GM18499 (cell line): ENCODE data around the gene KIF1A.

Source experiments
- ATAC-seq: cut with Tn5 transposase; IDR thresholded peaks from one replicate; pipeline ENCODE4 v1.9.1; 2021; ENCODE audit warnings: moderate number of reproducible peaks; ENCODE audit not compliant: insufficient read depth, unreplicated experiment

KIF1A gene

GRCh38 chr2:240724431-240724830 is 95.6 kb downstream of the KIF1A start:
- no peak for ATAC-seq

- ATAC-seq, result no peak
These were observed 96.2 kb downstream of the KIF1A start for GRCh38 chr2:240723851-240724250.

- ATAC-seq, result no peak
These were observed 97.0 kb downstream of the KIF1A start for GRCh38 chr2:240722796-240723735.

DNA sequence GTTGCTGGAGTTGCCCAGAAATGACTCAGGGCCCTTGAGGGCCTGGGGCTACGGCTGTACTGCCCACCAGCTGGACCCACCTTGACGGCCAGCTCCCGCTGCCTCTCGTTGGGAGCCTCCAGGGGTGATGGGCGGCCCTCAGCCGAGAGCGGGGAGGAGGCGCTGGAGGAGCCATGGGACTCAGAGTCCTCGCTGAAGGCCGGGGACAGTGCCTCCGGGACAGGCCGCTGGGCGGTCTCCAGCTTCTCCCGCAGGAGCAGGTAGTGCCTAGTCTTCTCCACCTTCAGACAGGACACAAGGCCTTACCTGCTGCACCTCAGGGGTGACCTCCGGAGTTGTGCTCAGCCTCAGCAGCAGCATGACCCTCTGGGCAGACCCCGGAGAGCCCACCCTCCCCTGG is 97.6 kb downstream of the KIF1A start:
- ATAC-seq, result no peak

DNA sequence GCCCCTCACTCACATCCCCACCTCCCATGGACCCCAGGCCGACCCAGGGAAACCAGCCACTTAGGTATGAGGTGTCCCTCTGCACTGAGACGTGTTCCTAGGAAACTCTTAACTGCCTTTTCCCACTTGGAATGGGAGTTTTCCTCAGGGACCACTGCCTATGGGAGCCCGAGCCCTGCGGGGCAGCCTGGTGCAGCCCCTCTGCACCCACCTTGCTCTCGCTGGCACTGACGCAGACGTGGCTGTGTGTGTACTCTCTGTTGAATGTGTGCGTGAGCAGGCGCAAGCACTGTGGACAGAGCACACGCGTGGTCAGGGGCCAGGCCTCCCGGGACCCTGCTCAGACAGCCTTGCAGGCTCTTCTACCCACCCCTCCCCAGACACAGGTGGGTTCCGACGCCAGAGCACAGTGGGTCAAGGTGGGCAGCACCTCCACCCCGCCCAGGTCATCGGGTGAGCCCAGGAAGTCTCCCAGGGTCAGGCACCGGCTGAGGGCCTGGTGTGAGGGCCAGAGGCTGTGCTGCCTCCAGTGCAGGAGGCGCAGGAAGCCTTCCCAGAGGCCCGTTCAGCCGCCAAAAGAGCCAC is 98.3 kb downstream of the KIF1A start:
- no peak for ATAC-seq

DNA sequence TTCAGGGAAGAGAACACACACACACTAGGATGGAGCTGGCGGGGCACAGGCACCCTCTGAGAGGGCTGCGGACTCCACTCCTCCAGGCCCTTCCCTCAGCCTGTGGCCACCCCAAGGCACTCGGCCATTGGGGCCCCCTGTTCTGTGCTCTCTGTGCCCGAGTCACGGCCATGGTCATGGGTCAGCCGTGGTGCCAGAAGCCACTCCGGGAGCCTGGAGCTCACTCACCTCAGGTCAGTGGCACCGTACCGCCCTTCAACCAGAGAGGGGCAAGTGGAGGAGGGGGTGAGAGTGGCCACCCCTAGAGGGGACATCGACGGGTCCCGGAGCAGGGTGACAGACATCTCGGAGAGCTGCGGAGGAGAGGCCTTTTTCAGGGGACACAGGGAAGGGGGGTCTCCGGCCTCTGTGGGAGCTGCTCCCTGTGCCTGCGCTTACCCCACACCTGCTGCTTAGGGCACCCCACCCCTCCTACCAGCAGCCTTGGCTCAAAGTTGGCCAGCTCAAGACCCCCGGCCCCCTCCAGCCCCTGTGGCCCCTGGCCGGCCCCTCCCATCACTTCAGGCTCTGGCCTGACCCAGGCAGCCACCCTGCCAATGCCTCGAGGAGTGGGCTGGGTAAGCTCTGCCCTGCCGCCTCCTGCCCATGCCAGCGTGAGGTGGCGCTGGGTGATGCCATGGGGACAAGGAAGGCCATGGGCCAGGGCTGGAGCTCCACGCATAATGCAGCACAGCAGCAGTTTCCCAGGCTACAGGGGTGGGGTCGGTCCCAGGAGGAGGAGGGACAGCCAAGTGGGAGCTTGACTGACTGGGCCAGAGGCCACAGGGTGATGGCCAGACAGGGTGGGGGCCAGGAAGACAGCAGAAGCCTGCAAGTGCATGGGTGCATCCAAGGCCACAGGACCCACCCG is 99.1 kb downstream of the KIF1A start:
- no peak for ATAC-seq

DNA sequence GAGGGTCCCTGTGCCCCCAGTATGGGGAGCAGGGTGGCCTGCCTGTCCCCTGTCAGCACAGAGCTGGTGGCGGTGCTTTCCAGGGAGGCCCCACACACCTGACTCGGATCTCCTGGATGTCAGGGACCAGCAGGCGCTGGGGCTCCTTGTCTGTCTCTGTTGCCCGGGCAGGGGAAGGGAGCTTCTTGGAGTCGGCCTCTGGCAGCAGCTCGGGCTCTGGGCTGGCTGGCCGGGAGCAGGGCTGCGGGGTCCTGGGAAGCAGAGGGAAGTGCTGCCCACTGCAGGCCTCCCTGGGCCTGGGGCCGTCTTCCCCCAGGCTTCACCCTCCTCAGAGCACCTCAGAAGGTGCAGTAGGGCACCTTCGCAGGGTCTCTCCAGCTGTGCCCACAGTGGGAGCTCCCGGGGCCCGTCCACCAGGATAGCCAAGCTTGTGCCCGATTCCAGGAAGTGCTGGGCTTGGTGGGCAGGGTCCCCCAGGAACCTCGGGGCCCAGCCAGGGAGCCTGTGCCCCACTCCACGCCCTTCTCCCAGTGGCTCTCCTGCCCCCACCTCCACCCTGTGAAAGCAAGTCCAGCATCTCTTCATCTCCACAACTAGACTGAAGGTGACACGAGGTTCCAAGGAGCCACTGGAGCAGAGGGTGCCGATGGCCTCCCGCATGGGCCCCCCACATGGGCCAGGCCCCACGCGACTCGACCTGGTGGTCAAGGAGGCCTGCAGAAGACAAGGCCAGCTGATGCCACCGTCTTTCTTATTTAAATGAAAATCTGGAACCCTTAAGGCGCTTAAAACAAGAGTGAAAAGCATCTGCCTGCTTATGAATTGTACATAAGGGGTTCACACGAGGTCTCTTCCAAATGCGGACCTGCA is 100.1 kb downstream of the KIF1A start:
- ATAC-seq, result no peak

DNA sequence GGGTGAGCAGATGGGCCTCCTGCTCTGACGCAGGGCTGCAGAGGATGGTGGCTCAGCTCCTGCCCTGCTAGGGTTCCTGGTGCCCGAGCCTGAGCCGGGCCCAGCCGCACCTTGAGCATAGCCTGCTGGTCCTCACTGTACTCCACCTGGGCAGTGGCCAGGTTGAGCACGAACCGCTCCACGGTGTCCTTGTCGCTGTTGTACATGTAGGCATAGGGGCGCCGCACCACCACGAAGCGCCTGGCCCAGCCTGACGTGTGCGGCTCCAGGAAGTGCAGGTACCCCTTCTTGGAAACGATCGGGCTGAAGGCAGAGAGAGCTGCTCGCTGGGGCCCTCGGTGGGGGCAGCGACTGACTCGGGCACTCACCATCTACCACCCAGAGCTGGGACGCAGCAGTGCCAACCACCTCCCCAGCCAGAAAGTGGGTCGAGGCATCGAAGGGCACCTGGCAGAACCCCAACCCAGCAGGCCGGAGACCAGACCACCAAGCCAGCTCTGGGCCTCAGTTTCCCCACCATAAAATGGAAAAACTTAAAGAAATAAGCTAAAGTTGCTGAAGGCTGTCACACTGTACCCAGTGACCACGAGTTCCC is 101.0 kb downstream of the KIF1A start:
- no peak for ATAC-seq

DNA sequence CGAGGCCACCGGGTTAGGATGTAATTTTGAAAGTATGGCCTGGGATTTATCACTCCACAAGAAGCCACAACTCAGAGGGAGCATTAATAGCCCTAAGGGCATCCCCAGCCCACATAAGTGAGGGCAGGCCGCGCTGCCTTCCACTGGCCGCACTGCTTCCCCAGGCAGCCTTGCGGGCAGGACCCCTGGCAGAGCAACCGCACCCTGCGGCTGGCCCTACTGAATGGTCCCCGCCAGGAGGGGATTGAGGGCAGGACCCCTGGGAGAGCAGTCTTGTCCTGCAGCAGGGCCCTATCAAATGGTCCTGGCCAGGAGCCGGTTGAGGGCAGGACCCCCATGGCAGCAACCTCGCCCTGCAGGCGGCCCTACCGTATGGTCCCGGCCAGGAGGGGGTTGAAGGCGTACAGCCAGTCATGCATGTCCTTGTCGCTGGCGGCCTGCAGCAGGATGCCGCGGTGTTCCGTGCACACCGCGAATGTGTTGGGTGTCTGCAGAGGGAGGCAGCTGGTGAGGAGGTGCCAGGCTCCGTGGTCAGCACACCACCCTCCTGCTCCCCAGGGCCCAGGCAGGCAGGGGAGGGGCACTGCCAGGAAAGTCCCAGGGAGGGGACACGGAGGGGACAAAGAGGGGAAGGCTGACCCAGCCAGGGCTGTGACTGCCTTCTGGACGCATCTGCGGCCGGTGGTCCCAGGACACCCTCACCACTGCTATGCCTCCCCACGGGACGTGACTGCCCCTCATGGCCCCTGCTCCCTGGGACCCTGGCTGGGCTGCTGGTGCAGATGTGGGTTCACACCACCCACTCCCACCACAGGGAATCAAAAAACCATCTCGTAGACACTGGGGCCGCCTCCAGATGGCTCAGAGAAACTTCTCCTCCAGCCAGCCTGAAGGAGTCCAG is 102.1 kb downstream of the KIF1A start:
- no peak for ATAC-seq

DNA sequence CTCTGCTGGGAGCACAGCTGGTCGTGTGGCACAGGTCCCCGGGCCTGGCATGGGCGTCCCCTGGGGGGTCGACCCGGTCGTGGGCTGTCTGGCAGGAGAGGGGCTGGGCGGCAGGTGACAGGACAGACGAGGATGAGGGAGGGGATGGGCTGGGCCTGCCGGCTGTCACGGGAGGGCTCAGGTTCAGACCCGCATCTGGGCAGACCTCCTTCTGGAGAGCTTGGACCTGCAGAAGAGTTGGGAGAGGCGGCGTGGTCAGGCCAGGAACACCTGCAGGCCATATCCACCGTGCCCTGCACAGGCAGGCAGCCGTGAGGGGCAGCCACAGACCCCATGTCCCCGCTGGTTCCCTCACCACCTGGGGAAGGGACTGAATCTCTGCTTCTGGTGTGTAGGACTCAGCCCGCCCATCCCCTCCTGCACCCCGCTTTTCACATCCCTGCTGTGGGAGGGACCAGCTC is 102.8 kb downstream of the KIF1A start:
- ATAC-seq, result no peak

- ATAC-seq, result no peak
These were observed 103.8 kb downstream of the KIF1A start for GRCh38 chr2:240716130-240716798.

DNA sequence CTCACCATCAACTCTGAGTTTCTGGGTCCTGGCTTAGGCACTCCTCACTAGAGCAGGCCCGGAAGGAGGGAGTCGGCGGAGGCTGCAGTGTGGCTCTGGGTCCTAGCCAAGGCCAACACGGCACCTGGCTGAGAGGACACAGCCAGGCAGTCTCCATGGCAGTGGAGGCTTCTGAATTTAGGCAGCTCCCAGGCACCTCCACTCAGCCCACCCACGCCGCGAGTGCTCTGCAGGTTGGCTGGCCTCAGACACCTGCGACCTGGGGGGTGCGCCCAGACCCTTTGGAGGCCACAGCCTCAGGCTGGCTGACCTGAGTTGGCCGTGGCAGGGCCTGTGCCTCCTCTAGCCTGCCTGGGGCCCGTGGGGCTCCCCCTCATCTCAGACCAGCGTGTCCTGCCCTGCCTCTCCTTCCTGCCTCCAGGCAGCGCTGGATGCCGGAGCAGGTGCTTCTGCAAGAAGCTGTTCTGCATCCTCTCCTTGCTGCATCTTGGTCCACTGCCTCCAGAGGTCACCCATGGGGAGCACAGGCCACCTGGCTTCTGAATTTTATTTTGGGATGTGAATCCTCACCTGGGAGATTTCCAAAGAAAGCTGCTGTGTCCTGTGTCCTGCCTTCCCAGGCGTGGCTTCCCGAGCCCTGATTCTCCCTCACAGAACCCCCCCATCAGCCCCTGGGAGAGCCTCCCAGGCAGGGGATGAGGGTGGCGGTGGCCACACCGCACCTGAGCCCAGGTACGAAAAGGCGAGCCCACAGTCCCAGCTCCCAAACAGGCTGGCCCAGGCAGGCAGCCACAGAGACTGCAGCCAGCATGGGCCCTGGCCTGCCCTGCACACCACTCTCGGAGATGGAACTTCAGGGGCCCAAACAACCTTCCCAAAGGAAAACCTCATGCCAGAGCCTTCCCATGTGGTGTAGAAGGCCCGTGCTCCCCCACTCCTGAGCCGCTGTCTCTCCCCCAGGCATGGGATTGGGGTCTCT is 105.0 kb downstream of the KIF1A start:
- ATAC-seq, result no peak

GRCh38 chr2:240713928-240714746 is 105.9 kb downstream of the KIF1A start:
- ATAC-seq, result no peak

GRCh38 chr2:240713071-240713927 is 106.7 kb downstream of the KIF1A start:
- no peak for ATAC-seq

- no peak for ATAC-seq
These were observed 107.9 kb downstream of the KIF1A start for GRCh38 chr2:240712121-240712520.
